HG02852 (cell line): Measurements from ENCODE around the gene GFM1.
"Not testable (repeated sequence)": the region's sequence is repeated elsewhere in the genome, so short reads cannot be mapped to it uniquely, and the experiment has no call there.

Experiments
- ATAC-seq: cut with Tn5 transposase; IDR thresholded peaks from one replicate; pipeline ENCODE4 v1.9.1; 2021; ENCODE audit warnings: mild to moderate bottlenecking, moderate library complexity; ENCODE audit not compliant: unreplicated experiment

The GFM1 gene

DNA sequence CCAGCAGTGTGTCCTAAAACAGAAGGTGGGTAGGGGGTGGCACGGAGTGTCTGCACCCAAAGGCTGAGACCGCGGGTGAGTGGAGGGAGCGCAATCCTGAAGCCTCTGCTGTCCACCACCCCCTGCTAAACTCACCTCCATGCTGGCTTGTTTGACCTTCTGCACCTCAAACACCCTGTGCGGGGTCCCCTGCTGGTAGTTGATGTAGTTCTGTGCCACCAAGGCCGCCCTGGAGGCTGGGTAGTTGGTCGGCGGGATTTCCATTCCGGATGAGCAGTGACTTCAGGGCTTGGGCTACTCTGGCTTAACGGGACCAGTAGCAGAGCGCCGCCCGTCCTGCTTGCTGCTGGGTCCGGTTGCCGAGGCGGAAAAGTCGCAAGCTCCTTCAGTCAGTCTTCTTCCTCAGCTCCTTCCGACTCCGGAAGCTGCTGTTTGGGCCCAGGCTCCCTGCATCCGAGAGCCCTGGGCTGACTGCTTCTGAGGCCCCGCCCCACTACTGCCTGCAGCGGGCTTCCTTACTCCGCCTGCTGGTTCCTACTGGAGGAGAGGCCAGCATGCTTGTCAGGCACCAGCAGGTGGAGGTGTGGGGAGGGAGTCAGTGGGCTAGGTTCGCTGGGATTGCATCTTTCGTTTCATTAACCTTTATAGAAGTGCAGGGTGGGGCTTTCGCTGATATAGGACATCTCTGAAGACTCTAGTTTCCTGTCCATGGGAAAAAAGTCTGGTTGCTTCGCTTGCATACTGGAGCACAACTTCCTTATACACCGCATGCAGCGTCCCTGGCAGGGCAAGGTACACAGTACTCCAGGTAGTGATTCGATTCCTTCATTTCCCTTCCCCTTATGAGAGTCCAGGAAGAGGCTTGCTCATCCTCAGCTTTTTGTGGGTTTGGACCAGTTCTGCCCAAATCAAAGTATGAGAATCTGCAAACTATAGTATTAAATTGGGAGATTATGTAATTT, 28.2 kb downstream of the GFM1 start, which contains the start of gene LXN:
LXN (minus strand) TSS at position 434 of the 962 bp plus-strand sequence; CDS start at position 264, 170 bp downstream.
- peak; percentile 99 for ATAC-seq

DNA sequence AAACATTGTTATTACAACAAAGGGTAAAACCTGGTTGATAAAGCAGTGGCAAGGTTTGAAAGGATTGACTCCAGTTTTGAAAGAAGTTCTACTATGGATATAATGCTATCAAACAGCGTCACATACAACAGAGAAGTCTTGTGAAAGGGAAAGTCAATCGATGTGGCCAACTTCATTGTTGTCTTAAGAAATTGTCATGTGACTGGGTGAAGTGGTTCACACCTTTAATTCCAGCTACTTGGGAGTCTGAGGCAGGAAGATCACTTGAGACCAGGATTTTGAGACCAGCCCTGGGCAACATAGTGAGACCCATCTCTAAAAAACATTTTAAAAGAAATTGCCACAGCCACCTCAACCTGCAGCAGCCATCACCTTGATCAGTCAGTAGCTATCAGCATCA, 34.4 kb downstream of the GFM1 start:
- no peak for ATAC-seq

- no peak for ATAC-seq
Observed at GRCh38 chr3:158679547-158680000, 35.2 kb downstream of the GFM1 start.

GRCh38 chr3:158680861-158681260, 36.5 kb downstream of the GFM1 start:
- ATAC-seq: no peak

DNA sequence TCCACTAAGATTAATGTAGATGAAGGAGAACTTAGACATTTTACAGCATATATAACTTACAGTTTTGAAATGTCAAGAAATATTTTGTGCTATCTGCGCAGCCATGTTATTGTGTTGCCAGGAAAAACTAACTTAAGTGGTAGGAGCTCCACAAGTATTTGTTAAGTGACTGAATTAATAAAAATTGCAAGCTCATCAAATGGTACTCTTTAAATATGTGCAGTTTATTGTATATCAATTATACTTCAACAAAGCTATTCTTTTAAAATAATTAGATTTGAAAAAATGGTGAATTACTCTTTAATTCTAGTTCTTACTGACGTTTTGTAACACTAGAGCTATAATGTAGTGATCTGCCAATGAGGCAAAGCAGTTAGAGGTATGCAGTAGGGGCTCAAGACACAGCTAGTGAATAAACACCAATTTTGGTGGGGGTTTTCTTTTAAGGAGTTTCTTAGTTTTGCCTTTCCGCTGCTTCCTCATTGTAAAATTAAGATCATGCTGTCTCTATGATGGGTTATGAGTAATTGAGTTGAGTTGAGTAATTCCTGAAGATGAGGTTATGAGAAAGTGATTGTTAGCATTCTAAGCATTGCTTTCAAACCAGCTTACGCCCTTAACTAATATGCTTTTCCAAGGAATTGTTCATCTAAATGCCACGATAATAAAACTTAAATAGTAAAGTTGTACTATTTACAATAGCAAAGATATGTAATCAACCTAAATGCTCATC, 39.1 kb downstream of the GFM1 start:
- peak; percentile 49 for ATAC-seq

GRCh38 chr3:158685159-158685558, 40.8 kb downstream of the GFM1 start:
- ATAC-seq: no peak

DNA sequence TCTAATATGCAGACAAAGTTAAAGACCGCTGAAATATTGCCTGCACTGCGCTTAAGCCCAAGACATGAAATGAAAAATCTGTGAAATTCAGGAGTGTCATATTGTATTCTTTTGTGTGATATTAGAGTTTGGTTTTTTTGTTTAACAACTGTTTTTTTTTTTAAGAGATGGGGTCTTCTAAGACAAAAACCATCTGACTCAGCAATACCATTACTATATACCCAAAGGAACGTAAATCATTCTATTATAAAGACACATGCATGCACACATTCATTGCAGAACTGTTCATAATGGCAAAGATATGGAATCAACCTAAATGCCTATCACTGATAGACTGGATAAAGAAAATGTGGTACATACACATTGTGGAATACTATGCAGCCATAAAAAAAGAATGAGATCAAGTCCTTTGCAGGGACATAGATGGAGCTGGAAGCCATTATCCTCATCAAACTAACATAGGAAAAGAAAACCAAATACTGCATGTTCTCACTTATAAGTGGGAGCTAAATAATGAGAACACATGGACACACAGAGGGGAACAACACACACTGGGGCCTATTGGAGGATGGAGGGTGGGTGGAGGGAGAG, 49.6 kb downstream of the GFM1 start:
- not testable (repeated sequence) for ATAC-seq

- ATAC-seq: no peak
Observed at GRCh38 chr3:158696618-158697017, 52.3 kb downstream of the GFM1 start.

GRCh38 chr3:158700559-158700958, 56.2 kb downstream of the GFM1 start:
- ATAC-seq: no peak

DNA sequence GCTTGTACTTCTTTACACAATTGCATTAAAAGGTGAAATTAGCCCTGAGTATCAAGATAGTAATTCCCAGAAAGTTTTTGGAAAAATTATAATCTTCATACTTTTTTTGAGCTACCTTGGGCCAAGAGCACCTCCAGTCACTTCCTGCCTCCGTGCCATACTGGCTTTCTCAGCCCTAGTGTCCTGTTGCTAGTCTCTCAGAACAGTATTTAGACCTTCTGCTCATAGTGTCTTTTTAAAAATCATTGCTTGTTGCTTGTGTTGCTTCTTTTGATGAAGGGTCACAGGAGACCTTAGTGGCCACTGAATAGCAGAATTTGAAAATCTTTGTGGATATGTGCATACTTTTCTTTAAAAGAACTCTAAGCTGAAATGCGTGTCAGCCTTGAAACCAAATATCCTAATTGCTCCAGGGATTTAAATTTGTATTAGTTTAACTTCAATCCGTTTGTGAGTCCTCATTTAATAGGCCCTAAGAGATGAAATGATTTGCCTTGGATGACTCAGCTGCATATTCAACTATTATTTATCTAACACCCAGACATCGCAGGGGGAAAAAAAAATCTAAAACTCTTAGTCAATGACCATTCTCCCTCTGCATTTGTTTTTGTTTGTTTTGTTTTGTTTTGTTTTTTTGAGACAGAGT, 57.2 kb downstream of the GFM1 start:
- ATAC-seq: no peak

- ATAC-seq: no peak
Observed at GRCh38 chr3:158702815-158703481, 58.6 kb downstream of the GFM1 start.

DNA sequence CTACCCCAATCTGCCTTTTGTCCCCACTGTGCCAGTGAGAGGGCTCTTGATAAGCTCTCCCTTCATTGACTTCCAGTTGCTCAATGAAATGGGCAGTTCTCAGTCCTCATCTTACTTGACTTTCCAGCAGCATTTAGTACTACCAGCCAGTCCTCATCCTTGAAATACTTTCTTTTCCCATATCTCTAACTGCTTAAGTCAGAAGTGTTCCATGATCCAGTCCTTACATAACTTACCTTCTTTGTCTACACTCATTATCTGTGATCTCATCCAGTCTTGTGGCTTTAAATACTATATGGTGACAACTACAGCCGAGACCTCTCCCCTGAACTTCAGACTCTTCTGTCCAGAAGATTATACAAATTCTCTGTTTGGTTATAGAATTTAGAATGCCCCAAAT, 59.2 kb downstream of the GFM1 start:
- no peak for ATAC-seq

DNA sequence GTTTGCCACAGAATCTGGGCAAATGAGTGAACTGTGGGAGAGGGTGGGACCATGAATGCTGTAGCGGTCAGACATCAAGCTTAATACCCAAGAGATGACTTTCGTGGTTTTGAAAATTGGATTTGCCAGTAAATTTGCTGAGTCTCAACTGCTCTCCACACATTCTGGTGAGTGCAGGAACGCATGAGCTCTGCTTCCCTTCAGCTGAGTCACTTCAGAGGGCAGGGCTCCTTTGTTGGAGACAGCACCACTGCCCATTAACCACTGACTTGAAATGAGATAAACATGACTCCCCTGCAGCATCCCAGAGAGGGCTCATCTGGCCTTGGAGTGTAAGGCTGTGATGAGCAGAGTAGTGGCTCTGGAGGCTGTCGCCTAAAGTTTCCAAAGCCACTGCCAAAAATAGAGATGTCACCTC, 65.3 kb downstream of the GFM1 start:
- ATAC-seq: no peak

DNA sequence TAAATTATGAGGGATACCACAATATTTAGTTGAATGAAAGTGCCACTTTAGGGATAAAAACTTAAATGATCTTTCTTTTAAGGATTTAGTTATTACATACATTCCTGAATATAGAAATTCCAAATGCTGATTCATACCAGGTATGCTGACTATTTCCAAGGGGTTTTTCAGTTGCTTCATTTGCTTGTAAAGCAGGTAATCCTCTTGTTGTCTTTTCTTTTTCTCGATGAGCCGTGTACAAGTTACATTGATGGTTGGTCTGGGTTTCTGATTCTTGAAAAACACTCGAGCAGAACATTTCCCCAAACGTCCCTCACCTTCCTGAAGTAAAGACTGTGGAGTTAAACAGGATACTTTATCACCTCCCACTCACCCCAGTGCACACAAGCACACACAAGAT, 66.3 kb downstream of the GFM1 start:
- no peak for ATAC-seq

- ATAC-seq: no peak
Observed at GRCh38 chr3:158711886-158712285, 67.6 kb downstream of the GFM1 start.

GRCh38 chr3:158712443-158712842, 68.1 kb downstream of the GFM1 start:
- peak; percentile 38 for ATAC-seq

- no peak for ATAC-seq
Observed at GRCh38 chr3:158713094-158713499, 68.8 kb downstream of the GFM1 start.

DNA sequence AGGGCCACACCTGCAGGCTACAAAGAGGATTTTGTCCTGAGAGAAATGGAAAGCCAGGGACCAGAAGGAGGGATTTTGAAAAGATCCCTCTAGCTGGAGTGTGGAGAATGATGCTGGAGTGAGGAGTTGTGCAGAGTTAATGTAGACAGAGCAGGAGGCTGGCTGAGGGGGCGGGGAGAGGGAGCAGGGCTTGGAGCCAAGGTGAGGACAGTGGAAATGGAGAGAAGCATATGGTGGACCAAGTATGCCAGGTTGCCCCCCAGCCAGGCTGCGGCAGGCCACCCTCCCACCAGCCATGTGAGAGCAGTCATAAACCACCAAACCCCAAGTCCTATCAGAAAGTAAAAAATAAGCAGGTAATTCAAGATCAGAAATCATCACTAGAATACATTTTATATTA, 73.2 kb downstream of the GFM1 start:
- ATAC-seq: no peak

DNA sequence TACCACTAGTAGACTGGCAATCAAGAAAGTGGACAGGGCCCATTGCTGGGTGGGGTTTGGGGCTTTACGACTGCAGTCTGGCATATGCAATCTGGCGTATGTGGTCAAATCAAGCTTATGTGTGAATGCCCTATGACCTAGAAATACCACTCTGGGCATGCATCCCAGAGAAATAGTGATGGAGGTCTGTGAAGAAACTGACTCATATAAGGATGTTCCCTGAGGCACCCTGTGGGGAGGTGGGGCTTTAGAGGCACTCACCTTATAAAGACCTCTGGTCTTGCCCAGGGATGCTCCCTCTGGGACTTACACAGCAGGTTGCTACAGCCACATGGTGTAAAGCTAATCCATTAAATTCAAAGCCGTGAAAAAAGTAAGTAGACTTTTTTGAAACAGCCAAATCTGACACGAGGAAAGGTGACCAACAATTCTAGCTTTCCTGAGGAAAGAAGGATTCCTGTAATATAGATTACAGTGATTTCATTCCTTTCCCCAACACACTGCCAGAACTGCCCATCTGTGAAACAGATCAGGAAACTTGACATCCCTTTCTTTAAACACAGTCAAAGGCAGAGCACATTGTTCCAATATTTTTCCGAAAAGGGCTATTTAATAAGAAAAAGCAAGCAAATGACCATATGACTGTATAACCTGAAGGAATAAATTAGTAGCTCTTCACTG, 74.3 kb downstream of the GFM1 start:
- no peak for ATAC-seq

DNA sequence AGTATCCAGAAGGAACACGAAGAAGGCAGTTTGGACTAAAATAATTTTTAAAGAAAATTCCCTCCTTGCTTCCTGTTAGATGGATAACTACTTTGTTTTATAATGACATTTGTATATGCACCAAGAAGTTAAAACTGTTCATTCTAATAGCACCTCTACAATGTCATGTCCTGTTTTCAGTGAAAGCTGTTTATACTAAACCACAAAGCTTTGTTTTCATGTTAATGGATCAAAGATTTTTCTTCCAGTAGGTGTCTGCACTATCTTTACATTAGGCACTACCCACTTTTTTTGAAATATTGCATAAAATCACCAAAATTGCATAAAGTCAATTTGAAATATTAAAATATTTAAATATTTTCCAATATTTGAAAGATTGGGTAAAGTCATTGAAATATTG, 77.8 kb downstream of the GFM1 start:
- ATAC-seq: no peak
